Stimulated activated naive CD4-positive, alpha-beta T cell (primary cell): Measurements from ENCODE around the gene HK1.
"Not testable (repeated sequence)": the region's sequence is repeated elsewhere in the genome, so short reads cannot be mapped to it uniquely, and the experiment has no call there.

Experiments
- DNase-seq, 6 experiments: peaks; one replicate each; lab custom pipeline; 2025; lab: John Stamatoyannopoulos, UW

The HK1 gene

DNA sequence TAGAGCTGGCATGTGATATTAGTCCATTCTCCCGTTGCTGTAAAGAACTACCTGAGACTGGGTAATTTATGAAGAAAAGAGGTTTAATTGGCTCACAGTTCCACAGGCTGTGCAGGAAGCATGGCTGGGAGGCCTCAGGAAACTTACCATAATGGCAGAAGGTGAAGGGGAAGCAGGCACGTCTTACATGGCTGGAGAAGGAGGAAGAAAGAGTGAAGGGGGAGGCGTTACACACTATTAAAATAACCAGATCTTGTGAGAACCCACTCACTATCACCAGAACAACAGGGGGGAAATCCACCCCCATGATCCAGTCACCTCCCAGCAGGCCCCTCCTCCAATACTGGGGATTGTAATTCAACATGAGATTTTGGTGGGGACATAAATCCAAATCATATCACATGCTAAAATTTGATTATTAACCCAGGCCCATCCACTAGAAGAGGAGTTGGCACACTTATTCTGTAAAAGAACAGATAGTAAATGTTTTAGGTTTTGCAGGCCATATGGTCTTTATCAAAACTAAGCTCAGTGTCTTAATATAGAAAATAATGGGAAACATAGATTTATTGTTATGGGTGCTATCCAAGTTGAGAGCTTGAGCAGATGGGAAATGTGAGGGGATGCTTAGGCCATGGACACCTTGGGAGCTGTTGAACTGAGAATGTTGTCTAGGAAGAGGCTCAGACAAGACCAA lies 18.6 kb upstream of the HK1 start:
- no peak for DNase-seq

DNA sequence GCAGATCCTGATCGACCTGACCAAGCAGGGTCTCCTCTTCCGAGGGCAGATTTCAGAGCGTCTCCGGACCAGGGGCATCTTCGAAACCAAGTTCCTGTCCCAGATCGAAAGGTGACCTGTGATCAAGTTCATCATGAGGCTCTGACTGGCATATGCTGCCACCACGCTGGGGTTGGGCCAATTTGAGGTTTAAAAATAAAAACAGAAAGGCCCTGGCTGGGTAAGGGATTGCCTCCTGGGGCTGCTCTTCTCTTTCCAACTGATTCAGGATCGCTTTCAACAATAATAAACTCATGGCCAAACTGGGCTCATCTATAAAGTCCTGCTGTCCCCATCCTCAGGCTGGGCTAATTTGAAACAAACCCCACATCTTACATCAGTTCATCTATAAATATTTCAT lies 17.1 kb upstream of the HK1 start:
- no peak for DNase-seq

DNA sequence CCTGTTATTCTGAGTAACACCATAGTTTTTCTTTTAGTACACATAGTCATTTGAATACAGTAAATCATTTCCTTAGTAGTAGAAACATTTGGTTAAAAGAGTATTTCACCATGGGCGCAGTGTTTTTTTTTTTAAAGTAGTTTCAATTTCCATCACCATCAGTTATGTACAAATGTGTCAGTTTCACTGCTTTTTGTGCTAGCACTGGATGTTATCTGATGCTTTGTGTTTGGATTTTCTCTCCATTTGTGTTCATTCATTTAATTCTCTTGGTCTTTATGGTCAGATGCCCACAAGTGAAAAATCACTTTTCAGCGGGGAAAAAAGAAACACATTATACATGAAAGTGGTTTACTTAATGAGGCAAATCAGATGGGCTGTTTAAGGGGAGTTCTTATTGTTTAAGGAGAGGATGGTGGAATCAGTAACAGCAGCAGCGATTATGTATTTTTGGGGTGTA lies 16.0 kb upstream of the HK1 start:
- DNase-seq: no peak

DNA sequence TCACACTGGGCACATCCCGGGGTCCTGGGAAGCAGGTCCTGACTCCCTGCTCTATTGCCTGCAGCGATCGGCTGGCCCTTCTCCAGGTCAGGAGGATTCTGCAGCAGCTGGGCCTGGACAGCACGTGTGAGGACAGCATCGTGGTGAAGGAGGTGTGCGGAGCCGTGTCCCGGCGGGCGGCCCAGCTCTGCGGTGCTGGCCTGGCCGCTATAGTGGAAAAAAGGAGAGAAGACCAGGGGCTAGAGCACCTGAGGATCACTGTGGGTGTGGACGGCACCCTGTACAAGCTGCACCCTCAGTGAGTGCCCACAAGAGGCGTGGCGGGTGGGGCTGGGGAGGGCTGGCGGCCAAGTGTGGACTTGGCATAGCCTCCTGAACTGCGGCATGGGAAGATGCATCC lies 12.8 kb upstream of the HK1 start:
- no peak for DNase-seq

- DNase-seq: no peak
These were observed 9.4 kb upstream of the HK1 start for GRCh38 chr10:69268761-69269416.

DNA sequence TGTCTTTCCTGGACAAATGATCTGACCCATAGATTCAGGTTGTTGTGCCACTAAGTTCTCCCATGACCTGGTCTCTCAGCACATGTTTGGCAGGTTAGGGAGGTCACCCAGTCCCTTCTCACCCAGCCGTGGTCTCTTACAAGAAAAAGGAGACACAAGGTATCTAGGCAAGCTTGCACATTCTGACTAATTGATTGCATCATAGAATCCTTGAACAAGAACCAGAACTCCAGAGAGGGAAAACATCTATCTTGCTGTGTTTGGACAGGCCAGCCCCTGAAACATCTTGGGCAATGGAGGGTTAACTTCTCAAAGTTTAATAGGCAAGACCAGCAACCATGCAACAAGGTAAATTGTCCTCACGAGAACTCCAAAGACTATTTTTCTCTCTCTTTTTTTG lies 8.5 kb upstream of the HK1 start:
- DNase-seq: no peak

GRCh38 chr10:69270990-69271389 lies 7.3 kb upstream of the HK1 start:
- no peak for DNase-seq

DNA sequence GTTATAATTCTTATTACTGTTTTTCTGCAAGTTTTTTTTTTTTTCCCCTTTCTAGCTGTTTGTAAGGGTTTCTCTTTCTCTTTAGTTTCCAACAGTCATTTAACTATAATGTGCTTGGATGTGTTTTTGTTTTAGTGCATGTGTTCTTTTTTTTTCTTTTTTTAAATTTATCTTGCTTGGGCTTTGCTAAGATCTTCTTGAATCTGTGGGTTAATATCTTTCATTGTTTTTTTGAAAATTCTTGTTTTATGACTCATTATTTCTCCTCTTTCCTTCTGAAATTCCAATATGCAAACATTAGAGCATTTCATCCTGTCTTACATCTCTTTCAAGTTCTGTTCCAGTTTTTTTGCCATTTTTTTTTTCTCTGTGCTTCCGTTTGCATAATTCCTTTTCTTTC lies 5.7 kb upstream of the HK1 start:
- no peak for DNase-seq

- DNase-seq: no peak
These were observed 2.9 kb upstream of the HK1 start for GRCh38 chr10:69275444-69275843.

DNA sequence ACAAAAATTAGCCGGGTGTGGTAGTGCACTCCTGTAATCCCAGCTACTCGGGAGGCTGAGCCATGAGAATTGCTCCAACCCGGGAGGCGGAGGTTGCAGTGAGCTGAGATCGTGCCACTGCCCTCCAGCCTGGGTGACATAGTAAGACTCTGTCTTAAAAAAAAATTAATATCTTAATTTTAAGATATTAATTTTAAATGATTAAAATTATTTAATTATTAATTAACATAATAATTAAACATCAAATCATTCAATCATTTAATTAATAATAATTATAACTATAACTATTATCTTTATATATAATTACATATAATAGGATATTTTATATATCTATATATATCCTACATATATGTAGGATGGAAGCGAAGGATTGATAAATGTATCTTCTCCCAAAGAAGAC lies 1.8 kb upstream of the HK1 start:
- DNase-seq: no peak

DNA sequence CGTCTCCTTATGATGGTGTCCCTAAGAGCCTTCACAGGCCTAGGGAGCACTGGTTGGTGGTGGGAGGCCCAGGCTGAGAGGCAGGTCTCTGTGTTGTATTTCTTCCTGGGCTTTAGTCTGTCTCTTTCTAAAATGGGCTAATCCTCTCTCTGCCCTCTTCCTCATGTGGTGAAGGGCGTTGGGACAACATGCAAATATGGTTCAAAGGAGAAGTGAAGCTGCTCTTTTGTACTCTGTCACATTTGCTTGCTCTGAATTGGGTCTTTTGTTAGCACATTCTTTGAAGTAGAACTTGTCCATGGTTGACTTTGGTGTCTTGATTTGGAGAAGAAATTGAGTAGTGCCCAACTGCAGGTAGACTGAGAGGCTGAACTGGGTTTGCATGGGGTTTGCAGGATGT lies 814 bp downstream of the HK1 start:
- no peak for DNase-seq

GRCh38 chr10:69281507-69282413 lies 3.5 kb downstream of the HK1 start:
- no peak for DNase-seq

DNA sequence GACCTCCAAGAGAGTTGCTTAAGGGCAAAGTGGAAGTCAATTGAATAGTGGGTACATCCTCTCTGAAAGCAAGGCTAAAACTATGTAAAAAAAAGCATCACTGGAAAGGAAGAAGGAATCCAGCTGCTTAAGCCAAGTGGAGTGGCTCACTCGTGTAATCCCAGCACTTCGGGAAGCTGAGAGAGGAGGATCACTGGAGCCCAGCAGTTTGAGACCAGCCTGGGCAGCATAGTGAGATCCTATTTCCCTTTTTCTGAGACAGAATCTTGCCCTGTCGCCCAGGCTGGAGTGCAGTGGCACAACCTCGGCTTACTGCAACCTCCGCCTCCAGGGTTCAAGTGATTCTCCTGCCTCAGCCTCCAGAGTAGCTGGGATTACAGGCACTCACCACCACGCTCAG lies 6.1 kb downstream of the HK1 start:
- not testable (repeated sequence) for DNase-seq

DNA sequence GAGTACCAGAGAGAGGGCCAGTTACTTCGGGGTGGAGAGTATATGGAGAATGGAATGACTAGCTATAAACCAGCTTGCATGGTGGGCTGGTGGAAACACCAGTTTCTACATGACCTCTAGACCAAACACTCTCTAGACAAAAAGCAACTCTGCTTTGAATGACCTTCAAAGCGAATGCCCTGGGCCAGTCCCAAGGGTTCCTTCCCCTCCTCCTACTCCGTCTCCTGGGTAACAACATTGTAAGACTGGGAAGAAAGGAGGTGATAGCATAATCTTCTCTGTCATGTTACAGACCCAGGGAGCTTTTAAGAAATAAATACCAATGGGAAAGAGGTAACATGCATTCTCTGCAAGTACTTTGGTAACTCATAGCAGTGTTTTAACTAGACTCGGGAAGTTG lies 7.4 kb downstream of the HK1 start:
- no peak for DNase-seq

DNA sequence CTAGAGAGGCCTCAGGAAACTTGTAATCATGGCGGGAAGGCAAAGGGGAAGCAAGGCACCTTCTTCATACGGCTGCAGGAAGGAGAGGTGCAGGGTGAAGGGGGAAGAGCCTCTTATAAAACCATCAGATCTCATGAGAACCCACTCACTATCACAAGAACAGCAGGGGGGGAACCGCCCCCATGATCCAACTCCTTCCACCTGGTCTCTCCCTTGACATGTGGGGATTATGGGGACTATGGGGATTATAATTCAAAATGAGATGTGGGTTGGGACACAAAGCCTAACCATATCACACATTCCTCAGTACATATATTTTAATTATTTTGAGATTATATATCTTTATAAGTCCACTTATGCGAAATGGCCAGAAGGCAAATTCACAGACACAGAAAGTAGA lies 8.9 kb downstream of the HK1 start:
- DNase-seq: no peak

- DNase-seq: no peak
These were observed 12.7 kb downstream of the HK1 start for GRCh38 chr10:69290993-69291392.

- no peak for DNase-seq
These were observed 14.2 kb downstream of the HK1 start for GRCh38 chr10:69292459-69292858.

DNA sequence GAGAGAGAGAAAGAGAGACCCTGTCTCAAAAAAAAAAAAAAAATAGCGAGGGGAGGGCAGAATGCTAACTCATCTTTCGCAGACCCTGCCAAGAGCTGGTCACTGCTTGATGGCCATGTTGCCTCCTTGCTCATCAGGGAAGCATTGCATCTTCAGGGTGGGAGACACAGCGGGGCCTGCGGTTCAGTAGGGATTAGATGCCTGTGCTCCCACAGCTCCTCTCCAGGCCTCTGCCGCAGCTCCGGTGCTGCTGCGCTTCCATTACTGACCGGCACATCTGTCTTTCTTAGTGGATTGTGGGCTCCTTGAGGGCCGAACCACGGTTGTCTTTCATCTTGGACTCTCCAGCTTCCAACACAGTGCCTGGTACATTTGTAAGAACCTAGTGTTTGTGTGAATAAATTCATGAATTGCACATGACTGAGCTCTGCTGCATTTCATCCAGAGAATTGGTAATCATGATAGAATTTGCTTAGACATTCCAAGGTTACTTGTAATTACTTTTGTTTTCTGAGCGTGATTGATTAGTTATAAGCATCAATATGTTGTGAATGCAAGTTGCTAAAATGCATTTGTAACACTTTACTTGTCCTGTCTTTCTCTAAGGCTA lies 16.8 kb downstream of the HK1 start:
- DNase-seq: no peak

GRCh38 chr10:69303632-69304051 lies 25.3 kb downstream of the HK1 start:
- no peak for DNase-seq

DNA sequence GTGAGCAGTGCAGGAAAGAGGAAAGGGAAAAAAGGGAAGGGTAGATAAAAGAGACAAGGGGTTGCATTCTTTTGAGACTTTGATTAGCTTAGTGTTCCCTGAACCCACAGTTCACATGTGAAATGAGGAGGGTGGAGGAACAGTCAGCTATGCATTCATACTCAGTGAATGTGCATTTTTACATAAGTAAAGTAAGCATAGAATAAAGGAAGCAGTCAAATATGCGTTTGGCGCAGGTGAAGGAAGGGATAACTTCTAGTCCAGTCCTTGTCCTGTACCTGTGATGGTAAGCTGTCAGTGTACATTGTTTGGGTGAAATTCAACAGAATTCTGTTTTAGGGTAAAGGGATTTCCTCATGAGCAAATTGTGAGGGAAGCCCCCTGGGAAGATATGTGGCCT lies 28.1 kb downstream of the HK1 start:
- DNase-seq: no peak

DNA sequence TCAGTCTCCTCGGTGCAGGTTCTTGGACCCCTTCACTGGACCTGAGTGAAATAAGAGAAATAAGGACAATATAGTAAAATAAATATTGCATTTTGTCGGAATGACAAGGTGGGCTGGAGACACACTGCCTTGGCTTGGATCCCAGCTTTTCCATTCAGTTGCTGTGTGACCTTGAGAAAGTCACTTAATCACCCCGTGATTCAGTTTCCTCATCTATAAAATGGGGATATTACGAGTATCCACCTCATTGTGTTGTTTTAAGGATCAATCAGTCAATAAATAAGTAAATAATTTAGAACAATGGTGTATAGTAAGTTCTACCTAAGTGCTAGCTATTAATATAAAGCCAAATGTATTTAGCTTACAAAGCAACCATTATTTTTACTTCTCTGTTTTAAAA lies 29.1 kb downstream of the HK1 start:
- no peak for DNase-seq

DNA sequence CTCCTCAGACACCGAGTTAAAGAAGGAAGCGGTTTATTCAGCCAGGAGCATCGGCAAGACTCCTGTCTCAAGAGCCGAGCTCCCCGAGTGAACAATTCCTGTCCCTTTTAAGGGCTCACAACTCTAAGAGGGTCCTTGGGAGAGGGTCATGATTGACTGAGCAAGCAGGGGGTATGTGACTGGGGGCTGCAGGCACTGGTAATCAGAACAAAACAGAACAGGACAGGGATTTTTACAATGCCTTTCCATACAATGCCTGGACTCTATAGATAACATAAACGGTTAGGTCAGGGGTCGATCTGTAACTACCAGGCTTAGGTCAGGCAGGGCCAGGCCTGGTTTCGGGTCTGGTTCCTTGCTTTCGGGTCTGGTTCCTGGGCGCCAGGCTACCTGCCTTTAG lies 30.0 kb downstream of the HK1 start:
- not testable (repeated sequence) for DNase-seq
